Middle frontal gyrus (tissue), 1 donor: Measurements from ENCODE around the gene SPON1.

Source experiments
- DNase-seq: peaks from one replicate; pipeline ENCODE4 v3.0.0-alpha.2; 2015; ENCODE audit warnings: low spot score; ENCODE audit errors: extremely low spot score

SPON1 gene

GRCh38 chr11:14184028-14184940, 221.8 kb downstream of the SPON1 start:
- DNase-seq = no peak

GRCh38 chr11:14185461-14185860, 222.9 kb downstream of the SPON1 start:
- no peak for DNase-seq

- DNase-seq = no peak
Observed at GRCh38 chr11:14186046-14186775, 223.7 kb downstream of the SPON1 start.

GRCh38 chr11:14189874-14190273, 227.4 kb downstream of the SPON1 start:
- DNase-seq = no peak

- DNase-seq = no peak
Observed at GRCh38 chr11:14190992-14191778, 228.7 kb downstream of the SPON1 start.

GRCh38 chr11:14193644-14194043, 231.1 kb downstream of the SPON1 start:
- no peak for DNase-seq

- no peak for DNase-seq
Observed at GRCh38 chr11:14202251-14203196, 240.0 kb downstream of the SPON1 start.

GRCh38 chr11:14203321-14203720, 240.8 kb downstream of the SPON1 start:
- DNase-seq = no peak

GRCh38 chr11:14212986-14213385, 250.5 kb downstream of the SPON1 start:
- no peak for DNase-seq

- no peak for DNase-seq
Observed at GRCh38 chr11:14218728-14219127, 256.2 kb downstream of the SPON1 start.

- no peak for DNase-seq
Observed at GRCh38 chr11:14223636-14224288, 261.2 kb downstream of the SPON1 start.

GRCh38 chr11:14224395-14224794, 261.9 kb downstream of the SPON1 start:
- DNase-seq = no peak

GRCh38 chr11:14225666-14226065, 263.1 kb downstream of the SPON1 start:
- DNase-seq = no peak

- no peak for DNase-seq
Observed at GRCh38 chr11:14228356-14228755, 265.8 kb downstream of the SPON1 start.

- no peak for DNase-seq
Observed at GRCh38 chr11:14229472-14229871, 266.9 kb downstream of the SPON1 start.

GRCh38 chr11:14230407-14230806, 267.9 kb downstream of the SPON1 start:
- DNase-seq = no peak

- DNase-seq = no peak
Observed at GRCh38 chr11:14232652-14233051, 270.1 kb downstream of the SPON1 start.

GRCh38 chr11:14234446-14234845, 271.9 kb downstream of the SPON1 start:
- DNase-seq = no peak

- no peak for DNase-seq
Observed at GRCh38 chr11:14235701-14236100, 273.2 kb downstream of the SPON1 start.

GRCh38 chr11:14237444-14237961, 275.0 kb downstream of the SPON1 start:
- DNase-seq = no peak
